ENCODE measurements around the gene BCO1.

DNA sequence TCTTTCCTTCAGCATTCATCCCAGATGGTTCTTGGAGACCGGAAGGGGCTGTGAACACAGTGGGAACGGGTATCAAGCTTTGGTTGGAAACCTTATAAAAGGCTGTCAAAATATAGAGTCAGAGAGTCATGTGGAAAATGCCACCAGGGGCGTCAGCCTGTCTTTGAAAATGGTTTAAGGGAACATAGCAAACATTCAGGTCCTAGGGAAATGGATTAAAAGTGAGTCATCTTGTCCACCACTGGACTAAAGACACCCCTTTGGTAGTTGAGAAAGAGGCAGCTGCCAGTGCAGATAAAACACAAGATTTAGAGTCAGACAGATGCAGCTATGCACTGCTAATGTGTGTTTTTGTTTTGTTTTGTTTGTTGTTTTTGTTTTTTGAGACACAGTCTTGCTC lies 47.8 kb upstream of the BCO1 start:
- TF ChIP-seq, protein P1, sequence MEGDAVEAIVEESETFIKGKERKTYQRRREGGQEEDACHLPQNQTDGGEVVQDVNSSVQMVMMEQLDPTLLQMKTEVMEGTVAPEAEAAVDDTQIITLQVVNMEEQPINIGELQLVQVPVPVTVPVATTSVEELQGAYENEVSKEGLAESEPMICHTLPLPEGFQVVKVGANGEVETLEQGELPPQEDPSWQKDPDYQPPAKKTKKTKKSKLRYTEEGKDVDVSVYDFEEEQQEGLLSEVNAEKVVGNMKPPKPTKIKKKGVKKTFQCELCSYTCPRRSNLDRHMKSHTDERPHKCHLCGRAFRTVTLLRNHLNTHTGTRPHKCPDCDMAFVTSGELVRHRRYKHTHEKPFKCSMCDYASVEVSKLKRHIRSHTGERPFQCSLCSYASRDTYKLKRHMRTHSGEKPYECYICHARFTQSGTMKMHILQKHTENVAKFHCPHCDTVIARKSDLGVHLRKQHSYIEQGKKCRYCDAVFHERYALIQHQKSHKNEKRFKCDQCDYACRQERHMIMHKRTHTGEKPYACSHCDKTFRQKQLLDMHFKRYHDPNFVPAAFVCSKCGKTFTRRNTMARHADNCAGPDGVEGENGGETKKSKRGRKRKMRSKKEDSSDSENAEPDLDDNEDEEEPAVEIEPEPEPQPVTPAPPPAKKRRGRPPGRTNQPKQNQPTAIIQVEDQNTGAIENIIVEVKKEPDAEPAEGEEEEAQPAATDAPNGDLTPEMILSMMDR (conservative IDR thresholded peaks at IDR 0.05; ENCODE audit: low read length): no peak
- TF ChIP-seq EZH2phosphoT487 (IDR thresholded peaks at IDR 0.05; ENCODE audit: borderline replicate concordance, low read depth, low read length): no peak
